NCI-H128 (cell line): ENCODE results near the gene TBPL1.
"Not testable (repeated sequence)": the region's sequence is repeated elsewhere in the genome, so short reads cannot be mapped to it uniquely, and the experiment has no call there.

ENCODE experiments used
- DNase-seq: peaks from one replicate; lab custom pipeline; 2025; ENCODE audit not compliant: unreplicated experiment; lab: John Stamatoyannopoulos, UW

Gene TBPL1

DNA sequence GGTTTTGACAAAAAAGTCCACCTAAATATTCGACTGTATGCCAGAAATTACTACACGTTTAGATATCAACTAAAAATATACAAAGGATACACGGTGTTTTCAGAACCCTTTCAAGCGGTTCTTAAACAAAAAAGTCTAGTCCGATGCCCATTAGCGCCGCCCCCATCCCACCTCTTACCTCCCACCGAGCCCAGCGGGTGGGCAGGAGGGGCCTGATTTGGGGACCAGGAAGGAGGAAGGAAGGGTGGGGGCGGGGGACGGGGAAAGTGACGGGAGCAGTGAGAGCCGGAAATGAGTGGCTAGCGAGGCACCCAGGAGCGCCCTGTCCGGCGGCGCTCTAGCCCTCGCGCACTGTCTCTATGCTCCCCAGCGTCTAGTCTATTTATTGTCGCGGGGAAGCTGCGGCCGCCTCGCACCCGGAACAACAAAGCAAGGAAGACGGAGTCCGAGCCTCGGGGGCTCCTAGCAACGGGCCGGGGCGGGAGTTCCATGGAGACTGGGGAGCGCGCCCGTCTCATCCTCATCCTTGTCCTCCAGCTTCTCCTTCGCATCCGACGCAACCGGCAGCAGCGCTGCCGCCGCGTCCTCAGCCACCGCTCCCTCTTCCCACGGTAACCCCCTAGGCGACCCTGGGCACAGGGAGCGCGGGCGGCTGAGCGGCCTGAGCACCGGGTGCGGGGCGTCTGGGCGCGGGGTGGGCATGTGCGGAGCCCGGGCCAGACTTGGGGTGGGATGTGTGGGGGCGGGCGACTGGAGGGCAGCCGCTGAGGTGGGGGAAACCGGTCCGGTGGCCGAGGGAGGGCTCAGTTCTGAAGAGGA lies at the start of gene TBPL1:
Gene TBPL1, plus strand, starts transcription at position 410 of the 819 bp plus-strand sequence. CDS start 26,902 bp downstream, outside the sequence.
- peak; percentile 93 for DNase-seq

DNA sequence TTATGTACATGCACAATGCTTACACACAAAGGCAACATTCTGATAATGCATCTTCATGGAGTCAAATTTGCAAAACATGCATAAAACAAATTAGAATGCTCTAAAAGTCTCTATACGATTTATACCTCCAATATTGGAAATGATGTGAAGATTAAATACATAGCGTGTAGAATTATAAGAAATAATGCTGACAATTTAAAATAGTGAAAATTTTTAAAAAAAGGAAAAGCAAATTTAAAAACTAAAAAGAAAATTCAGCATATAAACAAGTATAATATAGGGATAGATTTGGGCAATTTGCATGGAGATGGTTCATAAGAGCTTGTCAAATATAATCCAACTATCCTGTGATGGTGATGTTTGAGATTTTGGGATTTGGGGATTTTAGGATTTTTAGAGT lies 49.2 kb upstream of the TBPL1 start:
- DNase-seq, result no peak

DNA sequence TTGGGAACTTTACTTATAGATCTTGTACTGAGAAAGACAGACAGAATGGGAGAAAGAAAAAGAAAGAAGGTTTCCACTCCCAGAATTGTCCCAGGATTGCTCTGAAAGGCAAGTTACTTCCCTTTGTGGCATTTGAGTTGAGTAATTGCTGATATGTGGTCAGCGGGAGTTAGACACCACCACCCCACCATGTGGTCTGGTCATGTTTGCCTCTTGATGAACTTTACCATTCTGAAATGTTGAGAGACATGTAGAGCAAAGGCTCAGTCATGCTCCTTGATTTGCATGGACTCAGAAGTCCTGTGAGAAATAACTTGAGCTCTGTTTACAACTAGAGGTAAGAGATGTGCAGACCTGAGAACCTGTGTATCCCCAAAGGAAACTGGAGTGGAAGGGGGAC lies 47.0 kb upstream of the TBPL1 start:
- no peak for DNase-seq

DNA sequence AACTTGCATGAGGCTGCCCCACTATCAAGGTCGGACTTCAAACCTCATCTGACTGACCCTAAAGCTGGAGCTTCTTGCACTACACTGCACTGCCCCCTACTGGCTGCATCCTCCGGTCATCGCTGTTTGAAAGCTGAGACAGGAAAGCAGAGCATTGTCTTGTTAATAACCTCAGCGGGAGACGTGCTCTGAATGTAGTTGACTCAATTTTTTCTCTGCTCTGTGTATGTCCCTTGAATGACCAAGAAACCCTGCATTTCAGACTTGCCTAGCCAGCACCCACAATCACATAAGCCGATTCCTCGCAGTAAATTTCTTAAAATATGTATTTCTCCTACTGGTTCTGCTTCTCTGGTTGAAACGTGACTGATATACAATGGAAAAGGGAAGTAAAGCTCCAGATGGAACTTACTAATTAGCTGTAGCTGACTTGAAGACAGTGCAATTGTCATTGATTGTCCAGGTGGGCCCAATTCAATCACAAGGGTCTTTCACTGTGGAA lies 36.3 kb upstream of the TBPL1 start:
- DNase-seq, result peak; percentile 45

DNA sequence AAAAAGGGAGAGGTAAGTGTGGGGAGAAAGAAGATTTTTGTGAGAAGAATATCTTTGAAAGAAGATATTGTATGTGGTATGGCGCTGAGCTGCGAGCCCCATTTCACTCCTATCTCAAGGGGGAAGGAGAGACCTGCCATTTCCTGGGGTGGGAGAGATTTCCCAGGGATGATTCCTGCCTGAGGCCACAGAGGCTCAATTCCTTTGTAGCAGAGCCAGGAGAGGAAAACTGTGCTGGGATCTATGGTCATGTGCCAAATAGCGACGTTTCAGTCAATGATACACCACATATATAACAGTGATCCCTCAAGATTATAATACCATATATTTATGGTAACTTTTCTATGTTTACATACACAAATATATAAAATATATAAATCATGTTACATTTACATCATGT lies 35.2 kb upstream of the TBPL1 start:
- DNase-seq, result no peak

DNA sequence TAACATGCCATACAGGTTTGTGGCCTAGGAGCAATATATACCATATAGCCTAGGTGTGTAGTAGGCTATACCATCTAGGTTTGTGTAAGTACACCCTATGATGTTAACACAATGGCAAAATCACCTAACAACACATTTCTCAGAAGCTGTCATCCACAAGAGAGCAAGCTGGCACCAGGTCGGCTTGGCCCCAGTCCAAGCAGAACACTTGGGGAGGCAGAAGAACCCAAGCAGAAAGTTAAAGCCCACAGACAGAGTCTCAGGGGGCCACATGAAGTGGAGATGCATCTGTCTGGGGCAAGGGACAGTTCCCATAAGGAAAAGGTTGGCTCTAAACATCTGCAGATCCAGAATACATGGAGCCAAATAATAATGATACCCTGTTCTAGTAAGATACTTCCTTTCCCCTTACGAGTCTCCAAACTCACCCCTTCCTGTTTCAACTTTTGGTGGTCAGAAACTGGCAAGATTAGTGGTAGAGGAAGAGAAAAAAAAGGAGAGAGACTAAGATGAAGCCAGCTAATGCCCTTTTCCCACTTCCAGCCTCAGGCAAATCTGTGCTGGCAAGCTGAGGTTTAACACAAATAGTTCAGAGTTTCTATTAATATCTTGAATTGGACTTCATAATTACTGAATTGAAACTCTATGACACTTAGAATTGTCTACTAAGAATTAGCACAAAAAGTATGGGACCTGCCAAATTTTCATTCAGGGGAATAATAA lies 34.7 kb upstream of the TBPL1 start:
- no peak for DNase-seq

DNA sequence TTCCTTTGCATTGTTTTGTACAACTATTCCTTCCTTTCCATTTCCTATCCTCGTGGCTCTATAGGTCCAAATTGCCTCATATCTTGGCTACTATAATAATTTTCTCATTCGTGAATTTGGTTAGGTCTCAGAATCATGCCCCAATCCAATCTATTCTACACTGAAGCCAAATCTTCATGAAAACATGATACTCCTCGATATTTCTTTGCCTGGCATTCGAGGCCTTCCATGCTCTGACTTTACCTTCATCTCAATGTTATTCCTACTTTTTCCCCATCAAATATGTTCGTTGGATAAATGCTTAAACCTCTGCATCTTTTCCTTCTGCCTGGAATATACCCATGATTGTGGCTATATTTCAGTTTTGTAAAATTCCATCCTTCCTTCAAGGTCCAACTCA lies 33.7 kb upstream of the TBPL1 start:
- DNase-seq, result no peak

DNA sequence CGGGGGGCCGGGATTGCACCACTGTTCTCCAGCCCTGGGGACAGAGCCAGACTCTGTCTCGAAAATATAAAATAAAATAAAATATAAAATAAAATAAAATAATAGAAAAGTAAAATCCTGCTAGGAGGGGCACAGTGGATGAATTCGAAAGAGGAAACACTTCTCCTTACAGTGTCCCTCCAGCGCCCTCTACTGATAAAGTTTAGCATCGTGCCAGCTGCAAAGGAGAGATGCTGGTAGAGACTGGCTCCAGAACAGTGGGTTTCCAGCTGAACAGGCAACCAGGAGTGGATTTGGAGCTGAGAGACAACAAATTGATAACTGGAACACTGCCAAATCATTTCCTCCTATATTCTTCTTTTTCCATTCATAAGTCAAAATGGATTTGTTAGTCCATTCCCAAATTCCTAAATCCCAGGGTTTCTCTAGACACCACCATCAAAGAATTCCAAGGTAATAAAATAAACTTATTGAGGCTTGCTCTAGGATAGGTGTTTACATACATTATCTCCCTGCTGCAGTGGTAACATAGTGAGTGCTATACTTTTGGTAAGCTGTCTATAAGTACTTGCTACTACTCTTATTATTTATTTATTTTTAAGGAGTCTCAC lies 31.7 kb upstream of the TBPL1 start:
- peak; percentile 62 for DNase-seq

DNA sequence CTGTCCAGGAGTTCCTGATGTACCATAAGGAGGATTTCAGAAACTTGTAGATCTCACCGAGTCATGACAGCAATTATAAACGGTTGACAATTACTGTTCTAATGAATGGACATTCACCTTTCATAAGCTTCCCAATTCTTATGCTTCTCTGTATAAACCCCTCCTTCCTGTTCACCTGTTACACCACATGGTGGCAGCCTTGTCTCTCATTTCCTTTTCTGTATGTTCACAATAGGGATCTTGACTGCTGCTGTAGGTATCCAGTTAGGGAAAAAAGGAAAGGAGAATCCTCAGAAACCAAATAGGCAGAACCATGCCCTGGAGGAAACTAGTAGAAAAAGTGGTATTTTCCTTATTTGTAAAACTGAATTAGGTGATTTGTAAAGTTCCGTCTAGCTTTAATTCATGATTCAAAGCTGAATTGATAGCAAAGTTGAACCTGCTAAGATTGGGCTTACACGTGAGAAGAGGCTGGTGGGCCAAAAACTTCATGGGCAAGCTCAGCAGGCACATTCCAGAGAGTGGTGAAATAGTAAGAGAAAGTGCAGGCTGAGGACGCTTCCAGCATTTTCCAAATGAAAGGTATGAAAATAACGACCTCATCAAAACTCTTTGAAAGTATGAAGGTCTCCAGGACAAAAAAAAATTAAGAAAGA lies 29.0 kb upstream of the TBPL1 start:
- peak; percentile 8 for DNase-seq

DNA sequence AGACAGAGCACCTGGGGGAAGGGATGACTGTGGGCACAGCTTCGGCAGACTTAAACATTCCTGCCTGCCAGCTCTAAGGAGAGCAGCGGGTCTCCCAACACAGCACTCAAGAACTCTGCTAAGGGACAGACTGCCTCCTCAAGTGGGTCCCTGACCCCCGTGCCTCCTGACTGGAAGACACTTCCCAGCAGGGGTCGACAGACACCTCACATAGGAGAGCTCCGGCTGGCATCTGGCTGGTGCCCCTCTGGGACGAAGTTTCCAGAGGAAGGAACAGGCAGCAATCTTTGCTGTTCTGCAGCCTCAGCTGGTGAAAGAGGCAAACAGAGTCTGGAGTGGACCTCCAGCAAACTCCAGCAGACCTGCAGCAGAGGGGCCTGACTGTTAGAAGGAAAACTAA lies 21.8 kb upstream of the TBPL1 start:
- DNase-seq, result not testable (repeated sequence)

DNA sequence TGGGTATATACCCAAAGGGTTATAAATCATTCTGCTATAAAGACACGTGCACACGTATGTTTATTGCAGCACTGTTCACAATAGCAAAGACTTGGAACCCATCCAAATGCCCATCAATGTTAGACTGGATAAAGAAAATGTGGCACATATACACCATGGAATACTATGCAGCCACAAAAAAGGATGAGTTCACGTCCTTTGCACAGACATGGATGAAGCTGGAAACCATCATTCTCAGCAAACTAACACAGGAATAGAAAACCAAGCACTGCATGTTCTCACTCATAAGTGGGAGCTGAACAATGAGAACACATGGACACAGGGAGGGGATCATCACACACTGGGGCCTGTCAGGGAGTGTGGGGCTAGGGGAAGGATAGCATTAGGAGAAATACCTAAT lies 16.7 kb upstream of the TBPL1 start:
- not testable (repeated sequence) for DNase-seq

DNA sequence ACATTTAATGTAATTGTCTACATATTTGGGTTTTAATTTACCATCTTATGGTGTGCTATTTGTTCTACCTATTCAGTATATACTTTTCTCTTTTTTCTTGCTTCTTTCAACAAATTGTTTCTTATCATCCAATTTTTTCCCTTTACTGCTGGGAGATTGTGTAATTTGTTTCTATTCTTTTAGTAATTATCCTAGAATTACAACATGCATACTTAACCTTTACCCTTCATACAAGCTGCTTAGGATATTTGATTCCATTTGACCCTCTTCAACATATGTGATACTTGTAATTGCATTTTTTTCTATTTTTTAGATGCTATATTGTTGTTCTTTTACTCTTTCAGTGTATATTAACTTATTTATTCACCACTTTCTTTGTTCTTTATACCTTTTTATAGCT lies 15.1 kb upstream of the TBPL1 start:
- no peak for DNase-seq

DNA sequence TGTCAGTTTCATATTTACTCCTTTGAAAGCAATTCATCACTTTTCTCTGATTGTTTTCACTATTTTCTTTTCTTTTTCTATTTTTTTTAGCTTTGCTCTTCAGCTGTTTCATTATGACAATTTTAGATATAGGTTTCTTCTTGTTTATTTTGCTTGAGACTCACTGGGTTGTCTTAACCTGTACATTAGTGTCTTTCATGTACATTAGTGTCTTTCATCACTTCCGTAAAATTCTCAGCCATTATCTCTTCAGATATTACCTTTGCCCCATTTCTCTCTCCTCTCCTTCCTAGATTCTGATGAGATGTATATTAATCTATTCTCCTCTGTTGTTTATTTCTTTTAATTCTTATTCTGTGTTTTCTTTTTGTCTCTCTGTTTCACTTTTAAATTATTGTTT lies 14.5 kb upstream of the TBPL1 start:
- DNase-seq, result no peak

DNA sequence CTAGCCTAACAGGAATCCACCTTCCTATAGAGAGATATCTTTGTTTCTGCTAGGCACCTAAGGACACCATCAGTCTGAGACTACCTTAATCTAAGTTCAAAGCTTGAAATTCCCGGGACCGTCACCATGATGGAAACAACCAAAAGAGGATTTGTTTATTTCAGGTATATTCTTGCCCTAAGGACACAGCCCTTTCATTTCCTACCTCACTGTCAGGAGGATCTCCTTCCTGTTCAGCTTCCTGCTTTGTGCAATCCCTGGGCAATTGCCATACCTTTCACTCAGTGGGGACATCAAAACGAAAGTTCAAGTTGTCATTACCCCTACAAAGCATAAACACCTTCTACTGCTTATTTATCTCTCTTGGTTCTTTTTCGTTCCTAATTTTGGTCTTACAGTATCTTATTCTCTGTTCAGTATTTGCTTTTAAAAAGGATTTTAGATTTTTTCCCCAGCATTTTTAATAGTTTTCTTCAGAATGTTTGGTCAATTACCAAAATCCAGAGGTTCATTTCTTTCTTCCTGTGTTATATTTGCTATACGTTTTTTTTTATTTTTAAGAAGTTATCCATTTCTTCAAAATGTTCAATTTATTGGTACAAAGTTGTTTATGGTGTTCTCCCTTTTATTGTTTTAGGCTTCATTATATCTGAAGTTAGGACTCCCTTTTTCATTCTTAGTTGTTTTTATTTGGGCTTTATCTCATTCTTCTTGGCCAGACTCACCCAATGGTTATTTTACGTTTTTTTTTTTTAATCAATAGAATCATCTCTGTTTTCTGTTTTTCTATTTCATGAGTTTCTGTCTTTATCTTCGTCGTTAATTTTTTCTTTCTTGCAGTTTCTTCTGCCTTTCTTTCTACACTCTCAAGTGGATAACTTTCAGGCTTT lies 13.0 kb upstream of the TBPL1 start:
- DNase-seq, result no peak

DNA sequence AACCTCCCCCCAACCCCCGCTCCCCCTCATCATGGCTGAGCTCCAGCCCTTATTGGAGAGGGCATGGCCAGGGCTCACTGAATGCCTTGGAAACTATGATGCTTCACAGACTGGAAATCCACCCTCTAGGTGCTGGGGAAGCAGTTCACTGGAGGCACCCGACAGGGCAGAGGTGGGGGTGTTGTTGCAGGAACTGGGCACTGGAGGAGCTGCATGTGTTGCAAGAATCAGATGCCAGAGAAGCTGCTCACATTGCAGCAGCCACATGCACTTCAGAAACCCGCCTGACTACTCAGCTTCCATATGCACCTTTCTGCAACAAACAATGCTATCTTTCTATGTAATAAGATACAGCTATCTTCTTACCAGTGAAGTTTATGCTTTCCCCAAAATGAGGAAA lies 7.9 kb upstream of the TBPL1 start:
- no peak for DNase-seq

DNA sequence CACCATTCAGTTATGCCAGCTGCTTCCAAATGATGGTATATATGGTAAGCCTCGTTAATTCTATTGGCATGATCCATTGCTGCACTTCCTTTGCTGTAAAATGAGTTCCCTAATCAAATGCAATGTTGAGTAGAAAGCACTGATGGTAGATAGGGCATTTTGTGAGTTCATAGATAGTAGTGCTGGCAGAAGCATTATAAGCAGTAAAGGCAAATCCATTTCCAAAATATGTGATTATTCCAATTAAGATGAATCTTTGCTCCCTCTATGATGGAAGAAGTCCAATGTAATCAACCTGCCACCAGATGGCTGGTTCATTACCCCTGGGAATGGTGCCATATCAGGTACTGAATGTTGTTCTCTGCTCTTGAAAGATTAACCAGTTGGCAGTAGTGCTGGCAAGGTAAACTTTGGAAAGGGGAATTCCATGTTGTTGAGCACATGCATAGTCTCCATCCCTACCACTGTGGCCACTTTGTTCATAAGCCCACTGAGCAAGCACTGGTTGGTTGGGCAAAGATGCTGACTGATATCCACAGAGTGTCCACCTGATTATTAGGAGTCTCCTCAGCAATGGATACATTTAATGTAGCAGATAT lies 5.6 kb upstream of the TBPL1 start:
- DNase-seq, result no peak

DNA sequence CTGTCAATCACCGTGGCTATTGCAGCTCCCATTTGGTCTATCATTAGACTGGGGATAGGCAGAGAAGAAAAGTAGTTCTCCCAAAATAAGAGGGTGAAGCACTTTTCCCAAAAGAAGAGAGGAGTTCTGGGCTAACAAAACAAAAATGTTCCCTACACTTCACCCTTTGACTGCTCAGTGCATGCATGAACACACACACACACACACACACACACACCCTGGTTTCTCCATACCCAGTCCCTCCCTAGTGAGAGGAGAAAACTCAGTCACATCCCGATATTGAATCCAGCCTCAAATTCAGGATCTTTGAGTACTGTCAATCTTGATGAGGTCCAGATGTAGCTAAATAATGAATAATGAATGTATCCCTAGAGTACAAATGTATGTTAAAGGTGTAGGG lies 4.6 kb upstream of the TBPL1 start:
- no peak for DNase-seq

DNA sequence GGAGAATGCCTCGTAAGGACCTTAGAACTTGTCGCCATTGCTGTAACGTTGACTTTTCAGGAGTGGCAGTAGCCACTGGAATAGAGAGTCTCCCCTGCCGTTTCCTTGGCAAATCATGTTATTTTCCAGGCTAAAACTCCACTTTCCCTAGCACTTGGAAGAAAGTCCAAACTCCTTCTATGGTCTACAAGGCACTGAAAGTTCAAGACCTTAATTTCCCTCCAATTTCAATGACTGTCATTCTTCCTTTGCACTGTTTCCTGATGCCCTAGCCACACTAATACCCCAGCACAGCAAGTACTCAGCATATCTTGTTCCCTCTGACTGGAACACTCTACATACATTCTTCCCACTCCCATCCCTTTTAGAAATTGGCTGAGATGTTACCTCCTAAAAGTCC lies 1.8 kb upstream of the TBPL1 start:
- no peak for DNase-seq

DNA sequence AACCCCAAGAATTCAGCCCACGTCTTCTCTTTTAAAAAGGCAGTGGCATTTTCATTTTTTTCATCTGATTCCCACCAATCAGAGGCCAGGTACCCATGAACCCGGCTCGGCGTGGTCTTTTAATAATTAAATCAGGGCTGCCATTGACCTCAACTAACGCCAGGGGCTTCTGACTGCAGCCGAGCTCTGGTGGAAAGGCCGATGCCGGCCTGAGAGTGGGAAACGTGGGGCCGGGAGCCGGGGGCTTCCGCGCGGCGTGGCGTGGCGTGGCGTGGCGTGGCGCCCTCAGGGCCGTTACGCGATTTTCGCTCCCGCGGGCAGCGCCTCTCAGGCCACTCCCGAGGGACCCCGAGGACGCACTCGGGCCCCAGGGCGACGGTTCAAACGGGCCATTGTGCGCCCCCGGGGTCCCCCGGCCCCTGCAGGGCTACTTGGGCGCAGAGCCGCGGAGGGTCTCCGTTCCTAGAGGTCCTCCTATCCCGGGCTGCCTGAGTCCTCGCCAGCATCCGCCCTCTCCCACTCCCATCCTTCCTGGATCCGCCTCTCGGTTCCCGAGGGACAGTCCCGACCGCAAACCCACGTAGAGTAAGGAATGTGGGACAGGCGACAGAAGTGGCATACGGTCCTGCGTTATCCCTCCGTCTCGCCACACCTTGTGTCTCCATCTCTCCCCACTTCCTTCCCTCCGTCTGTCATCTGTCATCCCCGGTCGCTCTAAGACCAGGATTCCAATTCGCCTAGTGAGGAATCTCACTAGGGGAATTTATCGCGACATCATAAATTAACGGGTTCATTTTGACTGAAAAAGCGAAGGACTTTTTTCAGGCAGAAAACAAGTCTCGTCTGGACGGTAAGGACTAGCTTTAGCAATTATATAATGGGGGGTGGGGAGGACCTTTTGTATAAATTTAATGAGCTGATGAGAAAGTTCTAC lies 876 bp upstream of the TBPL1 start:
- peak; percentile 17 for DNase-seq
